Calu3 (cell line): ENCODE results near the gene AFAP1L2. TPM values are rescaled to one million over a fixed set of nuclear protein-coding genes. Genes with fewer than 3 reads are reported as not detected.

Experiments
- BruUV-seq: library from RNA; stranded (reverse); fragments of 400-500 nt; replicated peaks from 2 replicates; lab custom pipeline; 2021; lab: Mats Ljungman, UMichigan
- CTCF ChIA-PET: fragments of 300-600 bp; sonication (Branson Sonifier 250); formaldehyde crosslinking; loops from one replicate; lab custom pipeline; 2022; ENCODE audit warnings: antibody characterized with exemption; lab: Charles Lee
- DNase-seq: peaks from one replicate; pipeline ENCODE4 v3.0.0; 2022
- H3K27ac Mint-ChIP-seq: one replicate; pipeline ENCODE4 v1.8.0; 2022; ENCODE audit warnings: mixed read lengths; ENCODE audit not compliant: unreplicated experiment
- H3K27me3 Mint-ChIP-seq: one replicate; pipeline ENCODE4 v1.8.0; 2022; ENCODE audit warnings: mixed read lengths; ENCODE audit not compliant: unreplicated experiment
- H3K36me3 Mint-ChIP-seq: one replicate; pipeline ENCODE4 v1.8.0; 2022; ENCODE audit warnings: mild to moderate bottlenecking, moderate library complexity, mixed read lengths; ENCODE audit not compliant: insufficient read depth, unreplicated experiment
- H3K4me1 Mint-ChIP-seq: one replicate; pipeline ENCODE4 v1.8.0; 2022; ENCODE audit warnings: mild to moderate bottlenecking, low read depth, mixed read lengths; ENCODE audit not compliant: unreplicated experiment
- H3K4me3 Mint-ChIP-seq: one replicate; pipeline ENCODE4 v1.8.0; 2022; ENCODE audit warnings: mild to moderate bottlenecking, low read depth, moderate library complexity, mixed read lengths; ENCODE audit not compliant: unreplicated experiment
- H3K9me3 Mint-ChIP-seq: one replicate; pipeline ENCODE4 v1.8.0; 2022; ENCODE audit warnings: low read depth, mixed read lengths; ENCODE audit not compliant: unreplicated experiment
- CTCF ChIP-seq: fragments of 200-600 bp; IDR thresholded peaks from one replicate; pipeline ENCODE4 v1.8.0; 2022; ENCODE audit warnings: antibody characterized with exemption; ENCODE audit not compliant: unreplicated experiment
- intact Hi-C: fragments of 100-400 bp; cut with micrococcal nuclease; formaldehyde crosslinking; loops from one replicate; pipeline ENCODE4 v1.10.0; 2022; ENCODE audit not compliant: unreplicated experiment
- total RNA-seq: library from RNA; stranded (reverse); gene quantifications from 2 replicates; pipeline ENCODE4 v1.2.3, GENCODE V29; 2022

AFAP1L2 gene
- total RNA-seq, 1 experiment from 2014 or later = 0.76 TPM

- H3K27me3 Mint-ChIP-seq = no peaks in the 10 kb centered on the region
- TF ChIP-seq CTCF = no peak
- H3K4me1 Mint-ChIP-seq = no peaks in the 10 kb centered on the region
- H3K9me3 Mint-ChIP-seq = peaks cover under 1% of the 10 kb centered on the region
- BruUV-seq = no TSS peak
- CTCF ChIA-PET = no interaction called here
- no peak overlapping the region for H3K4me3 Mint-ChIP-seq
- H3K36me3 Mint-ChIP-seq = no peaks in the 10 kb centered on the region
- no peak for DNase-seq
- H3K27ac Mint-ChIP-seq = no peak overlapping the region
- intact Hi-C loops = loop anchor here (5.0 to 10.0 kb wide), 3 partner anchors 121 to 826 kb away; no protein-coding TSS in a partner anchor
Measured at GRCh38 chr10:114301177-114301576, 103.1 kb downstream of the AFAP1L2 start.

- intact Hi-C loops = loop anchor here (5.0 to 10.0 kb wide), 3 partner anchors 122 to 827 kb away; no protein-coding TSS in a partner anchor
Measured at GRCh38 chr10:114300036-114300645, 104.2 kb downstream of the AFAP1L2 start.

GRCh38 chr10:114297136-114297705 is 107.1 kb downstream of the AFAP1L2 start:
- Mint-ChIP-seq H3K36me3 (no peaks in the 10 kb centered on the region), H3K27me3 (no peaks in the 10 kb centered on the region), H3K4me3 (no peak overlapping the region), H3K9me3 (peaks cover 2% of the 10 kb centered on the region), H3K4me1 (no peaks in the 10 kb centered on the region), H3K27ac (no peak overlapping the region)
- CTCF ChIA-PET = interaction anchor here (0.6 kb wide), 1 partner anchor 140 kb away, joined by 6 read pairs; no protein-coding TSS in a partner anchor
- intact Hi-C loops = no loop called here
- BruUV-seq = no TSS peak
- TF ChIP-seq CTCF = no peak
- no peak for DNase-seq

More at GRCh38 chr10:114300036-114300645, 104.2 kb downstream of the AFAP1L2 start:
- no peak for DNase-seq
- no TSS peak for BruUV-seq
- H3K36me3 Mint-ChIP-seq = no peaks in the 10 kb centered on the region
- peaks cover 2% of the 10 kb centered on the region for H3K9me3 Mint-ChIP-seq
- TF ChIP-seq CTCF = no peak
- no peak overlapping the region for H3K4me3 Mint-ChIP-seq
- no peaks in the 10 kb centered on the region for H3K4me1 Mint-ChIP-seq
- no peaks in the 10 kb centered on the region for H3K27me3 Mint-ChIP-seq
- no peak overlapping the region for H3K27ac Mint-ChIP-seq
- CTCF ChIA-PET = no interaction called here

GRCh38 chr10:114295393-114295792 is 108.9 kb downstream of the AFAP1L2 start:
- intact Hi-C loops = no loop called here
- Mint-ChIP-seq H3K27me3 (no peaks in the 10 kb centered on the region), H3K9me3 (peaks cover 2% of the 10 kb centered on the region), H3K36me3 (no peaks in the 10 kb centered on the region), H3K4me3 (no peak overlapping the region), H3K4me1 (no peaks in the 10 kb centered on the region), H3K27ac (no peak overlapping the region)
- no peak for TF ChIP-seq CTCF
- no peak for DNase-seq
- CTCF ChIA-PET = no interaction called here
- no TSS peak for BruUV-seq
